GM19463 (cell line): ENCODE data around the gene PARD3B.

ENCODE experiments used
- ATAC-seq: cut with Tn5 transposase; IDR thresholded peaks from one replicate; pipeline ENCODE4 v1.9.1; 2021; ENCODE audit warnings: mild to moderate bottlenecking, moderate library complexity; ENCODE audit not compliant: unreplicated experiment

Gene PARD3B

DNA sequence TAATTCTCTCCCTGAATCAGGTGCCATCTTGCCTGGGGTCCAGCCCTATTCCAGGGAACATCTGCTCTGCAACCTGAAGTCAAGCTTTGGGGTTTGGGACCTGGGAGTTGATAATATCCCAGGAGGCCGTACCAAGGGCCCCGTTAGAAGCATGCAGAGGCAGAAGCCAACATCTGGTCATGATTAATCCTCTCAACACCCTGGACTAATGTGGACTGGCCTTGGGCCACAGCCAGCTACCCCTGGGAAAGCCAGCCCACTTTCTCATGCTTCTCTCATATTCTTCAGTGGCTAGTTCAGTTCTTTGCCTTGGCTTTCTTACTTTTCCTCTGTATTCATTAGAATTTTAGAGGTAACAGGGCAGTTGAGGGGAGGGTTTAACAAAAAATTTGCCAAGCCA, 621.5 kb downstream of the PARD3B start:
- ATAC-seq = no peak

DNA sequence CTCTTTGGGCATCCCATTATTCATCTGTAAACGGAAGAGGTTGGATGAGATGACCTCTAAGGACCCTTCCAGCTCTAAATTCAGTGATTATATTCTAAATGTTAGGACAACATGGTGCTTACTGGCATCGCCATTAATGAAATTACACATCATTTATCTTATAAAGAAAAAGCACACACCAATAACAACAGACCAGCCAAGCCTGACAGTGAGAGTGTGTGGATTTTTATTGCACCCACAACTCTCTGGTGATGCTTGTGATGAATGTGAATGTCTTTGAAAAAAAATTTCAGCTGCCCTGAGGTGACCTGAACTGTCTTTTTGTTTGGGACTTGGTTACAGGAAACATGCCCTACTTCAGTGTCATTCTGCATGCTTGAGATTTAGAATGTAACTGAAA, 623.7 kb downstream of the PARD3B start:
- no peak for ATAC-seq

DNA sequence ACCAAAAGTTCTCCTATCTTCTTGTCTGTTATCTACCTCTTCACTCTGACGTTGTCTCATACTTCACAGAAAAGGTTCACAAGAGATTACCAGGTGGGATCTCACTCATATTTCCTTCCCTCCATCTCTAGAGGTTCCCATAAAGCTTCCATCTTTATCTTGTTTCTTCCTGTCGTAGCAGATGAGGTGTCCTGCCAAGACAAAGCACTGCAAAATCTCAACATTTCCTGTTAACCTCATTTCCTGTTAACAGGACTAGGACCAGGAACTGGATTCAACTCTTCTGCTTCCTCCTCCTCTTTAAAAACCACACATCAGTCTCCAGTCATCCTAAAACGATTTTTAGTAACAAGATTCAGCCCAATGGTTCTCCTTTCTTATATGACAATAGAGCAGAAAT, 624.2 kb downstream of the PARD3B start:
- ATAC-seq = no peak

DNA sequence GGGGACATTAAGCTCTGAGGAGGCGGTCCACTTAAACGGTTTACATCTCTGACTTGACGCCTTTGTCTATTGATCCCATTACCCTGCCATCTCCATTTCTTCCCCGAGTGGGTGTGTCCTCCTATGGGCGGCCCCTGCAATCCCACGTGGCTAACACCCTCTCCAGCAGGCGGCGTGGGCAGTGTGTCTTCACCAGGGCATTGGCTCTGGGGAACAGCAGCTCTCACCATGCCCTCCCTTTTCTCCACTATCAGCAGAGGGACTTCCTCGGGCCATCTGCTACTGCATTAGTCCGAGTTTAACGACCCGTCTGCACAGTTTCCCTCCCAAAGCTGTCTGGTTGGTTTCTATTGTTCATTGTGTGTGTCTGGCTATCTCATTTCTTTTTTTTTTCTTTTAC, 625.1 kb downstream of the PARD3B start:
- no peak for ATAC-seq

DNA sequence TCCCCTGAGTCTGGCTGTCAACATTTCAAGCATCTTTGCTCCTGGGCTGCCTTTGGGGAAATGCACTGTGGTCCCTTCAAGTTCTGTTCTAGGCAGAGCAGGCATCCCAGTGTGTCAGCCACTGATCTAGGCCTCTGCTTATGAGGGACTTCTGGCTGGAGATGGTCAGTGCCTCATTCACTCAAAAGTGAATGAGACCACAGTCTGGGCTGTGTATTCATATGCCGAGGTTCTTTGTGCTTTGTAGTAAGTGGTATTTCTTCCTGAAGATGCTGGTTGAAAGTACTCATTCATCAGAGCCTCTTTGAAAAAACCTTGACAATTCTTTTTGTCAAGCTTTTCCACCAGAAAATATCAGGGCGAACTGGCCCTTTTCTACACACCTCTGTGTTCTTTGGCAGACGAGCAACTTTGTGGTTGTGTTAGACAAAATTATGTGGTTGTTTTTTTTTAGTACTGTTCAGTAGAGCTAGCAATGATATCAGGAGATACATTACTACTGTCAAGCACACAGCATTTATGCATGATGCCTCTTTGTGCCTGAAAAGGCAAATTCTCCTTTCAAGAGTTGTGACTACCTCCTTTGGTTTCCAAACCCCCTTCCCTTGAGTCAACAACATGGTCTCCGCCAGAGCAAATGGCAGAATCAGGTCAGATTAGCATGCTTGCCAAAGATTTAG, 626.1 kb downstream of the PARD3B start:
- no peak for ATAC-seq

DNA sequence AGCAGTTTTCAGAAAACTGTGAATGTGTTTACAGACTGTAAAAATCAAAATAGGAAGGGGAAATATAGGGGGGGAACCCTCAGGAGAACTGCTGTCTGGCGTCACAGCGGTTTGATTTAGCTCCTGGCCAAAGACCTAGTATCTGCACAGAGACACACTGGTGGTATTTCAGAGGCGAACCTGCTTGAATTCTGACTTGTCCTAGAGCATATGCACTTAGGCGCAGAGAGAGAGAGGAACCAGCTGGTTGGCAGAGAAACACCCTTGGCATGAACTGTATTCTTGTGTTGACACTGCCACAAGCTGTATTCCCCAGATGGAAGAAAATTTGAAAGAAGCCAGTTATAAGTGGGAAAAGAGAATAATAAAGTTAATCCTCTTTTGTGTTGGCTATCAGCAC, 630.6 kb downstream of the PARD3B start:
- no peak for ATAC-seq

DNA sequence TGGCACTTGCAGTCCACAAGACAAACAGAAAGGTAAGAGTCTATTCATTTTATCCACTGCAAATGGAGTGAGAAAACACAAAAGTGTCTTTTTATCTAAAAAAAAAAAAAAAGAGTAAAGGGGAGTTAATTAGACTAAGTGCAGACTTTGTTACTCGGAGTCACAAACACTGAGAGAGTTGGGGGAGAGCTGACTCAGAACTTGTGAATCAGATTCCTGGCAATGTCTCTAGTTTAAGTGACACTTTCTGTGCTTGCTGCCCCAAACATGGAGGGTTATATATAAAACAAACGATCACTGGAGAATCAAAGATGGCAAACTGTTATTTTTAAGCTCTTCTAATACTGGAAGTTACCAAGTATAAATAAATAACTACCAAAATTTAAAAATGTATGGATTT, 631.3 kb downstream of the PARD3B start:
- ATAC-seq = no peak

DNA sequence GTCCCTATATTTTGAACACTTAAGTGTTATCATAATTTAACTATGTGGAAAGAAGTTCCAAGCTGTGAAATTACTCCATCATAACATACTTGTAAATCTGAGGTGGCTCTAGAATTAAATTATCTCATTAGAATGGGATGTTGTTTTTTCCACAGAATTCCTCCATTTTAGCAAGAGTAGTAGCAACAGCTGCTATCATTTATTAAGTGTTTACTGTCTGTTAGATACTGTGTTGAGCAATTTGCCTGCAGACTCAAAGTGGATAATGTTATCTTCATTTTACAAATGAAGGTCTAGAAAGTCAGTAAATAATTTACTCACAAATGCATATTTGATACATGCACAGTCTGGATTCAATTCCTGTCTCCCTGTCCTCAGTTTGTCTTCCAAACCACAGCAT, 632.3 kb downstream of the PARD3B start:
- no peak for ATAC-seq

DNA sequence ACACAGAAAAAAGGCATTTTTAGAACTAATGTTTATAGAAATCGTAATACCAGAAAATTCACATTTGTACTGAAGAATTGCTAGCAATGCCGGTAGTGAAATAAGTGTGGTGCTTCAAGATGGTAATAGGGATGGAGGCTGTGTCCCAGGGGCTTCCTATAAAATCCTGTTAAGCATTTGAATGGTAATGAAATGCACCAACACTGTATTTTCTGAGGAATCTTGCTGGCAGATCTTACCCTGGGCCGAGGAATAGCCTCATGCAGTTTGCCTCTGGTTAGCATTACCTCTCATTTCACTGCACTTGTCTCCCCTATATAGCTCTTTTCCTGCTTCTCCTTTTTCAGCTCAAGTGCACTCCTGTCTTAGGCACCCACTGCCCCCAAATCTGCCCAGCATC, 635.5 kb downstream of the PARD3B start:
- no peak for ATAC-seq

- ATAC-seq = no peak
Measured at GRCh38 chr2:205187731-205188130, 642.5 kb downstream of the PARD3B start.

DNA sequence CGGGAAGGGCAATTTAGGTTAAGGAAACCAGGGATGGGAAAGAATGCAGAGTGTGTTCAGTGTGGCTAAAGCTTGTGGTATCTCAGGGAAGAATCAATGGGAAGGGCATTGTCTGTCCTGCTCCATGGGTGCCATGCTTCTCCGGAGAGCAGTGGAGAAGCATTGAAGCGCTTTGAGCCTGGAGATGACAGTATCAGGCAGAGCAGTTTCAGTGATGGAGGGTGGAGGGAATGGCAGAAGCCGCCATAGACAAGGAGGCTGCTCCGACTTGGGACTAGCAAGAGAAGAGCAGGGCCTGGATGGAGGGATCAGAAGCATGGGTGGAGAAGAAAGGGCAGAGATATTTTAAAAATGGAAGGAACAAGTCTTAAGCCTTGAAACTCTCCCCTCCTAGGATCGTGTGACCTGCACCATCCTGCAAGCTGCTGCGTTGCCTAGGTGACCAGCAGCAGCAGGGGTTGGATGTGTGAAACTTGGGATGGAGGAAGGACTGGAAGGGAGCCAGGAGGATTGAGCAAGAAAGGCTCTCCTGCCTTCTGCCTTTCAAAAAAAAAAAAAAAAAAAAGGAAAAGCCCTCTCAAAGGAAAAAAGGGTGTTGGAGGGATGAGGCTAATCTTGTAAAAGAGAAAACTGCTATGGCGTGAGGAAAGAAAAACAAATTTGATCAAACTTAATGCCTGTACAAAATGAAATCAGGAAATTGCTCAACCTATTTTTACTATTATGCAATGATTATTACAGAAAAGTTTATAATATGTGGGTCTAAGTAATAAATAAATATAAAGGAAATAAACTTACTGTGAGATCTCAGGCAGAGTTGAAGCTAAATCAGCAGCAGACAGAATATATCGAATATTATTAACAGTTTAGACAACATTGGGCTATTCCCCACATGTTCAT, 643.2 kb downstream of the PARD3B start:
- ATAC-seq = no peak

DNA sequence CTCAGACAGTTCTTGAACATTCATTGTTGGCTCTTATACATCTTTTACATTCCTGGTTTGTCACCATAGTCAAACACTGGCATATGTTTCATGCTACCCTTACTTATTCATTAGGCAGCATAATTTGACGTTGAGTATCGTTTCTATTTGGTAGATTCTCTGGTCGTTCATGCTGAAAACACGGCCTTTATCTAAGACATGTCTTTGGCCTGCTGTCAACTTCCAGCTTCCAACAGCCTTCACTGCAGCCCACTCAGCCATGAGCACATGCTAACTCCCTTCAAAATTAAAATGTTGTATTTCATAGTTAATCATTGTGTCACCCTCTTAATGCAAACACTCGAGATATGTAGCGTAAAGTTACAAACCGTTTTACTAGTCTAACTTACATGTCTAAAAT, 644.0 kb downstream of the PARD3B start:
- no peak for ATAC-seq

GRCh38 chr2:205190528-205190927, 645.3 kb downstream of the PARD3B start:
- ATAC-seq = no peak

DNA sequence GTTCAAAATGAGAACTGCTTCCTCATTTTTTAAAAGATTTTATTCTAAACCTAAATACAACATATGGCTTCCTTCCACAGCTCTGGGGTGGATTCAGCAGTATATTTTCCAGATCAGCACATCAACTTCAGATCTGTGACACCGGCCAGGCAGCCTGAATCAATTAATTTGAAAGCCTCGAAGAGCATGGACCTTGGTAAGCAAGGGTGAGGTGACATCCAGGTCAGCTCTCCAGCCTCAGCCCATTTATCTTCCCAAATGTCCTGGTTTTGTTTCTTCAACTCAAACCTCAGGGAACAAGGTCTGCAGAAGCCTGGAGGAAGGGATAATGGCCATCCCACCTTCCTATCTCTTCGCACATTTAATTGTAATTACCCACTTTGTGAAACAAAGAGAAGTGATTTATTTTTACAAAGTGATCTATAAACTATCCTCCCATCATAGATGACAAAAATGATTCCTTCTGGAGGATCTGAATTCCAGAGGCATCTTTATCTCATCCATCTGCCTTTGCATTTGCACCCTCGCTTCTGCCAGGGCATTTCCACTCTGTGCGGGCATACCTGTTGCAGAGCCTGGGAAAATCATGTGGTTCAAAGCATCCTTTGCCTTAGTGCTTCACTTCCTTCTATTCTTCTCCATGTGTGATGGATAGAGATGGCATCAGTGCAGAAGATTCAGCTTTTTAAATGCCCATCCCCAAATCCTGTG, 648.0 kb downstream of the PARD3B start:
- ATAC-seq = no peak

GRCh38 chr2:205193836-205194228, 648.6 kb downstream of the PARD3B start:
- no peak for ATAC-seq

DNA sequence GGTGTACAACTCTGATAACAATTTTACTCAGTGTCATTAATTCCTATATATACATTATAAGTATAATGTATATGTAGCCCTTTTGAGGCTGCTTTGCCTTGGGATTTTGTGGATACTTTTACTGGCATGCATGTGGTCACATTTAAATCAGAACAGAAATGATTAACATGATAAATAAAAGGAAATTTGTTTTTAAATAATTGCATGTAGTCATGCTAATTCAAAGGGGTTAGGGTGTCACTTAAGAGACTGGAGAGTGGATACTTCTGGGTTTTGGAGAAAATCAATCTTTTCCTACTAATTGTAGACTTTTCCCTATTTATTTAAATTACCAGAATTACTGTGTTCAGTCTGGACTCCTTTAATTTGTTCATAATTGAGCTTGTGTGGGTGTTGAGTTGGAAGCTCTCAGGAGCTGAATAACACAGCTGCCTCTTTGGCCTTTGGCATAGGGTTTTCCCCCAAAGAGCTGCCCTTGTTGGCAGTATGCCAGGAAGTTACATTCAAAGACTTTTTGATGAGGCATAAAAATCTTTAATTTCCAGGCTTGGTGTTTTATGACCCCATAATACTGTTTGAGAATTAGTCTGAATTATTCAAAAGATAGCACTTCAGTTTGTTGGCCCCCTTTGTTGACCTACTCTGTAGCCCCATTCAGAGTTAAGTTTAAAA, 652.3 kb downstream of the PARD3B start:
- no peak for ATAC-seq

DNA sequence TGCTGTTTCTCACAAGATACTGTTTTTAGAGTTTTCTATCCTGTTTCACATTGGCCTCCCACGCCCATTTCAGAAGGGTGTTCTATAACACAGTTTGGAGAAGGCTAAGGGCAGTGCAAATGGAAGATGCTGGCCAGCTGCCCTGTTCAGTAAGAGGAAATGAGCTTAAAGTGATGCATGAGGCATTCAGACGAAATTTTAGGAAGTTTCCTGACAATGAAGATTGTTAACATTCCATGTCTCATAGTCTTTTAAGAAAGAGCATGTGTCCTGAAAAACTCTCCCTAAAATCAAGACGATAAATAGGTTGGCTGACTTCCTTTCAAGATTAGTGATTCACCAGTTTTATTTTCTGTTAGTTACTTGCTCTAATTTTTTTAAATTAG, 652.9 kb downstream of the PARD3B start:
- no peak for ATAC-seq

GRCh38 chr2:205199165-205199850, 654.0 kb downstream of the PARD3B start:
- no peak for ATAC-seq

- ATAC-seq = no peak
Measured at GRCh38 chr2:205210494-205210893, 665.2 kb downstream of the PARD3B start.

DNA sequence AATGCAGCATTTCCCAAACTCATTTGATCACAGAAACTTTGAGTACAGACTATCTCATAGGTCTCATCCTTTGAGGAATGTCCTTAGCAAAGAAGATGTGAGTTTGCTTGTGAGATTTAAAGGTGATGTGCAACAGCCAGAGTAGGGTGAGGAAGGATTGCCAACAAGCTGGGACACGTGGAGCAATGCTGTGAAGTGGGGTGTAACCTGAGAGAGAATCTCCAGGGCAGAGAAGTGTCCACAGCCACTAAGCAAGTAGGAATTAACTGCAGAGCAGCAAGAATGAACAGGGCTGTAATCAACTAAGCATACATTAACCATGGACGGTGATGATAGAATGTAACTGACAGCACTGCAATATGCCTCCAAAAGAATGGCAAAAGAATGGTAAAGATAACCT, 667.1 kb downstream of the PARD3B start:
- ATAC-seq = no peak

- no peak for ATAC-seq
Measured at GRCh38 chr2:205216092-205216491, 670.8 kb downstream of the PARD3B start.
